Right cardiac atrium (tissue), 5 donors: ENCODE results near the gene LRRC1. TPM values are rescaled to one million over a fixed set of nuclear protein-coding genes. Genes with fewer than 3 reads are reported as not detected.

ENCODE experiments used
- ATAC-seq, 2 donors: fragments of 200-7000 bp; cut with Tn5 transposase; one replicate each; pipeline versions ENCODE4 v1.8.0 to v1.9.1; 2020; ENCODE audit warnings: moderate library complexity in 2 of 2, mild to moderate bottlenecking in 1 of 2
- DNase-seq, 3 donors: peaks; one replicate each; pipeline ENCODE4 v3.0.0-alpha.2; 2020
- H3K27ac ChIP-seq: one replicate; pipeline ENCODE4 v1.5.1; 2013; ENCODE audit warnings: mild to moderate bottlenecking, low read length, control low read depth, moderate library complexity
- H3K27me3 ChIP-seq: one replicate; pipeline ENCODE4 v1.6.1; 2013; ENCODE audit not compliant: control insufficient read depth, insufficient read depth
- H3K4me1 ChIP-seq: one replicate; pipeline ENCODE4 v1.6.1; 2013; ENCODE audit warnings: low read length; ENCODE audit not compliant: control insufficient read depth, insufficient read depth
- H3K4me3 ChIP-seq: one replicate; pipeline ENCODE4 v1.5.1; 2013; ENCODE audit warnings: low read length, control low read depth
- H3K9me3 ChIP-seq: one replicate; pipeline ENCODE4 v1.6.1; 2013; ENCODE audit warnings: low read length; ENCODE audit not compliant: control insufficient read depth
- WGBS: extraction: QIAGEN DNeasy Blood & Tissue Kit; methylation state at CpG from one replicate; pipeline ENCODE4 v1.1.7; 2013; 5-methylcytosine and 5-hydroxymethylcytosine counted together
- intact Hi-C, 4 donors: fragments of 100-400 bp; cut with DNase I; formaldehyde crosslinking; loops; one replicate each; pipeline versions ENCODE4 v1.11.0 to v1.14.0; 2022 to 2023
- polyA plus RNA-seq: library from polyadenylated mRNA; stranded (reverse); fragments of 200-250 nt; gene quantifications from one replicate; pipeline ENCODE4 v1.2.3, GENCODE V29; 2013
- total RNA-seq, 4 donors: library from RNA; stranded (reverse); fragmentation: NEBNext Ultra II Directional; extraction: Animal tissue kit (Norgen Biotek cat#: 25700); gene quantifications; one replicate each; pipeline ENCODE4 v1.2.1, GENCODE V29; 2021
- donor health status: healthy with polysubstance abuse.
- donor health status: DM: no; HTN: yes; CAD: no.
- donor health status: DM: no; HTN: no; CAD: no.
- donor health status: DM: no; HTN: yes; CAD: no; lungs with severe emphysema.
- donor health status: DM: yes; HTN: yes; CAD: no.

LRRC1 gene
- total and polyA plus RNA-seq, 5 donors = 1.9 to 3.6 (median 3.2) TPM

GRCh38 chr6:53830366-53830765 is 35.6 kb downstream of the LRRC1 start:
- ATAC-seq (no peak), DNase-seq (no peak)
- intact Hi-C loops = no loop called here
- Histone ChIP-seq H3K27ac (no peak overlapping the region), H3K4me1 (peaks cover 6% of the 10 kb centered on the region), H3K9me3 (no peaks in the 10 kb centered on the region), H3K27me3 (no peaks in the 10 kb centered on the region), H3K4me3 (no peak overlapping the region)
- 66% methylated on average over 1 of the region's 1 CpG for WGBS

- H3K4me3 ChIP-seq = no peak overlapping the region
- H3K27me3 ChIP-seq = no peaks in the 10 kb centered on the region
- H3K9me3 ChIP-seq = no peaks in the 10 kb centered on the region
- peaks cover 6% of the 10 kb centered on the region for H3K4me1 ChIP-seq
- no peak for ATAC-seq
- DNase-seq = no peak
- intact Hi-C loops = no loop called here
- no peak overlapping the region for H3K27ac ChIP-seq
- 92% methylated on average over 5 of the region's 5 CpGs for WGBS
Measured at GRCh38 chr6:53831081-53831869, 36.5 kb downstream of the LRRC1 start.

GRCh38 chr6:53831936-53832660 is 37.3 kb downstream of the LRRC1 start:
- ATAC-seq (no peak), DNase-seq (no peak)
- Histone ChIP-seq H3K27ac (no peak overlapping the region), H3K4me1 (peaks cover 6% of the 10 kb centered on the region), H3K9me3 (no peaks in the 10 kb centered on the region), H3K27me3 (no peaks in the 10 kb centered on the region), H3K4me3 (no peak overlapping the region)
- intact Hi-C loops = no loop called here
- WGBS = 92% methylated on average over 6 of the region's 6 CpGs

GRCh38 chr6:53833155-53833554 is 38.4 kb downstream of the LRRC1 start:
- no peak overlapping the region for H3K27ac ChIP-seq
- intact Hi-C loops = no loop called here
- ATAC-seq (no peak), DNase-seq (no peak)
- H3K4me1 ChIP-seq = peaks cover 2% of the 10 kb centered on the region
- H3K27me3 ChIP-seq = no peaks in the 10 kb centered on the region
- H3K4me3 ChIP-seq = no peak overlapping the region
- H3K9me3 ChIP-seq = no peaks in the 10 kb centered on the region

GRCh38 chr6:53834132-53834531 is 39.3 kb downstream of the LRRC1 start:
- H3K9me3 ChIP-seq = no peaks in the 10 kb centered on the region
- no peak overlapping the region for H3K4me3 ChIP-seq
- 69% methylated on average over 4 of the region's 4 CpGs for WGBS
- ATAC-seq (no peak), DNase-seq (no peak)
- no peak overlapping the region for H3K27ac ChIP-seq
- H3K4me1 ChIP-seq = no peaks in the 10 kb centered on the region
- no peaks in the 10 kb centered on the region for H3K27me3 ChIP-seq
- intact Hi-C loops = no loop called here

GRCh38 chr6:53837865-53838769 is 43.3 kb downstream of the LRRC1 start:
- Histone ChIP-seq H3K9me3 (no peaks in the 10 kb centered on the region), H3K27ac (no peak overlapping the region), H3K4me3 (no peak overlapping the region), H3K27me3 (no peaks in the 10 kb centered on the region), H3K4me1 (no peaks in the 10 kb centered on the region)
- ATAC-seq (peak; percentile 59 to 77), DNase-seq (peak in 1 of 3 donors; percentile 49)
- 63% methylated on average over 3 of the region's 3 CpGs for WGBS
- intact Hi-C loops = no loop called here

- Histone ChIP-seq H3K27ac (no peak overlapping the region), H3K4me3 (no peak overlapping the region), H3K9me3 (no peaks in the 10 kb centered on the region), H3K4me1 (no peaks in the 10 kb centered on the region), H3K27me3 (no peaks in the 10 kb centered on the region)
- DNase-seq (no peak), ATAC-seq (no peak)
- WGBS = 99% methylated on average over 1 of the region's 1 CpG
- intact Hi-C loops = no loop called here
Measured at GRCh38 chr6:53840027-53840426, 45.2 kb downstream of the LRRC1 start.

GRCh38 chr6:53845280-53846195 is 50.7 kb downstream of the LRRC1 start:
- no peaks in the 10 kb centered on the region for H3K9me3 ChIP-seq
- WGBS = 95% methylated on average over 9 of the region's 9 CpGs
- H3K27me3 ChIP-seq = no peaks in the 10 kb centered on the region
- intact Hi-C loops = no loop called here
- ATAC-seq (no peak), DNase-seq (no peak)
- H3K27ac ChIP-seq = no peak overlapping the region
- H3K4me3 ChIP-seq = no peak overlapping the region
- H3K4me1 ChIP-seq = peaks cover 2% of the 10 kb centered on the region

- intact Hi-C loops = no loop called here
- H3K9me3 ChIP-seq = no peaks in the 10 kb centered on the region
- no peak overlapping the region for H3K4me3 ChIP-seq
- no peak overlapping the region for H3K27ac ChIP-seq
- 88% methylated on average over 7 of the region's 7 CpGs for WGBS
- ATAC-seq (no peak), DNase-seq (peak in 1 of 3 donors; percentile 60)
- no peaks in the 10 kb centered on the region for H3K27me3 ChIP-seq
- H3K4me1 ChIP-seq = peaks cover 2% of the 10 kb centered on the region
Measured at GRCh38 chr6:53846250-53846649, 51.4 kb downstream of the LRRC1 start.

- H3K27ac ChIP-seq = no peak overlapping the region
- WGBS = 72% methylated on average over 4 of the region's 4 CpGs
- no peak overlapping the region for H3K4me3 ChIP-seq
- intact Hi-C loops = no loop called here
- peaks cover 2% of the 10 kb centered on the region for H3K4me1 ChIP-seq
- ATAC-seq (no peak), DNase-seq (no peak)
- no peaks in the 10 kb centered on the region for H3K27me3 ChIP-seq
- no peaks in the 10 kb centered on the region for H3K9me3 ChIP-seq
Measured at GRCh38 chr6:53847796-53848314, 53.0 kb downstream of the LRRC1 start.
